Measurements from ENCODE around the gene PTPRT. TPM values are rescaled to one million over a fixed set of nuclear protein-coding genes. Genes with fewer than 3 reads are reported as not detected.

PTPRT gene
- total and polyA plus RNA-seq, 2 experiments from 2014 or later: not detected

DNA sequence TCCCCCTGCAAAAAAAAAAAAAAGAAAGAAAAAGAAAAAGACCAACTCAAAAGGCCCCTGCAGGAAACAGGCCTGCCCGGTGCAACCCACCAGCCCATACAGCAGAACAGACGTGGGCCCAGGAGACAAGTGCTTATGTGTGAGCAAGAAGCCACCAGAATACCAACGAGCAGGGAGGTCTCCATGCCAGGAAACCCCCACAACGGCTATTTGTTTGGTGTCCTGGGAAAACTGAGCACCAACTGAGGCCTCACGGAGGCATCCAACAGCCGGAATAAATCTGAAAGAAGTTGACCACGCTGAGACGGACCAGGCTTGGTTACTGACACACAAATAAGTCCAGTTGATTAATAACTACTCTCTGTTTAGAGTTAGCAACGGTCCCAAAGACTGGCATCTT, 29.7 kb downstream of the PTPRT start (continued):
- TF ChIP-seq, protein P1, sequence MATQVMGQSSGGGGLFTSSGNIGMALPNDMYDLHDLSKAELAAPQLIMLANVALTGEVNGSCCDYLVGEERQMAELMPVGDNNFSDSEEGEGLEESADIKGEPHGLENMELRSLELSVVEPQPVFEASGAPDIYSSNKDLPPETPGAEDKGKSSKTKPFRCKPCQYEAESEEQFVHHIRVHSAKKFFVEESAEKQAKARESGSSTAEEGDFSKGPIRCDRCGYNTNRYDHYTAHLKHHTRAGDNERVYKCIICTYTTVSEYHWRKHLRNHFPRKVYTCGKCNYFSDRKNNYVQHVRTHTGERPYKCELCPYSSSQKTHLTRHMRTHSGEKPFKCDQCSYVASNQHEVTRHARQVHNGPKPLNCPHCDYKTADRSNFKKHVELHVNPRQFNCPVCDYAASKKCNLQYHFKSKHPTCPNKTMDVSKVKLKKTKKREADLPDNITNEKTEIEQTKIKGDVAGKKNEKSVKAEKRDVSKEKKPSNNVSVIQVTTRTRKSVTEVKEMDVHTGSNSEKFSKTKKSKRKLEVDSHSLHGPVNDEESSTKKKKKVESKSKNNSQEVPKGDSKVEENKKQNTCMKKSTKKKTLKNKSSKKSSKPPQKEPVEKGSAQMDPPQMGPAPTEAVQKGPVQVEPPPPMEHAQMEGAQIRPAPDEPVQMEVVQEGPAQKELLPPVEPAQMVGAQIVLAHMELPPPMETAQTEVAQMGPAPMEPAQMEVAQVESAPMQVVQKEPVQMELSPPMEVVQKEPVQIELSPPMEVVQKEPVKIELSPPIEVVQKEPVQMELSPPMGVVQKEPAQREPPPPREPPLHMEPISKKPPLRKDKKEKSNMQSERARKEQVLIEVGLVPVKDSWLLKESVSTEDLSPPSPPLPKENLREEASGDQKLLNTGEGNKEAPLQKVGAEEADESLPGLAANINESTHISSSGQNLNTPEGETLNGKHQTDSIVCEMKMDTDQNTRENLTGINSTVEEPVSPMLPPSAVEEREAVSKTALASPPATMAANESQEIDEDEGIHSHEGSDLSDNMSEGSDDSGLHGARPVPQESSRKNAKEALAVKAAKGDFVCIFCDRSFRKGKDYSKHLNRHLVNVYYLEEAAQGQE (IDR thresholded peaks at IDR 0.05; ENCODE audit: unreplicated experiment): no peak
- TF ChIP-seq ZNF114 (CRISPR knock-in tag; IDR thresholded peaks at IDR 0.05) (no peak), JUNB (IDR thresholded peaks at IDR 0.05; ENCODE audit: unreplicated experiment) (no peak)

DNA sequence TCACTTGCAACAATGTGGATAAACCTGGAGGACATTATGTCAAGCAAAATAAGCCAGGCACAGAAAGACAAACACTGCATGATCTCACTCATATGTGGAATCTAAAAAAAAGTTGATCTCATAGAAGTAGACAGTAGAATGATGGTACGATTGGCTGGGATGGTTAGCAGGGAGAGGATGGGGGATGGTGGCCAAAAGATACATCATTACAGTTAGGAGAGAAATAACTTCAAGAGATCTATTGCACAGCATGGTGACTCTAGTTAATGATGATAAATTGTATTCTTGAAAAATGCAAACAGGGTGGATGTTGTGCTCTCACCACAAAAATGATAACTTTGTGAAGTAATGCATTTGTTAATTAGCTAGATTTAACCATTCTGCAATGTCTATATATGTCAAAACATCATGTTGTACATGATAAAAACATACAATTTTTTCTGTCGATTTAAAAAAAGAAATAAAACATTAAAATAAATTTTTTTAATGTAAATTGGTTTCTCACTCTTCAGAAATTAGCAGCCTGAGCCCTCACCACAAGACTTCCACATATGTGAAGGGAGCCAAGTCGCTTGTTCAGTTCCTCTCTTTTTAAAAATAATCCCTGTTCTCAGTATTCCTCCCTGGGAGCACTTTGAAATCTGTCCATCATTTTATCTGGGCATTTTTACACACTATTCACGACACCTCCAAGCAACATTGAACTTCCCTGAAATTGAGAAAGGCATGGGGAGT, 34.2 kb downstream of the PTPRT start:
- ATAC-seq: no peak
- Mint-ChIP-seq H3K36me3 (ENCODE audit: low read depth) (peaks cover 11% of the 10 kb centered on the region; the same call in 1 of the 3 replicates), H3K27me3 (ENCODE audit: insufficient read depth, low read depth, poor library complexity) (peaks cover 4% of the 10 kb centered on the region), H3K4me3 (no peak overlapping the region), H3K4me1 (no peaks in the 10 kb centered on the region), H3K9me3 (peaks cover 88% of the 10 kb centered on the region), H3K27ac (no peak overlapping the region)
- peaks cover 5% of the 10 kb centered on the region; the same call in 1 of the 2 replicates for H3K36me3 ChIP-seq (ENCODE audit: insufficient read depth)
- no peak overlapping the region for H3K4me2 ChIP-seq
- H3K27me3 ChIP-seq (ENCODE audit: insufficient read depth): no peaks in the 10 kb centered on the region
- H3K9me2 ChIP-seq (ENCODE audit: insufficient read depth): no peaks in the 10 kb centered on the region
- no peaks in the 10 kb centered on the region for H4K20me1 ChIP-seq (replicated peaks; ENCODE audit: insufficient read depth)
- no peak for DNase-seq (ENCODE audit: low spot score)
- no peak overlapping the region for H2AFZ ChIP-seq
- no peaks in the 10 kb centered on the region for H3K79me2 ChIP-seq (replicated peaks; ENCODE audit: insufficient read depth)
- no peak overlapping the region for H3K4me3 ChIP-seq
- no peaks in the 10 kb centered on the region for H3K4me1 ChIP-seq (ENCODE audit: insufficient read depth)
- H3K27ac ChIP-seq (ENCODE audit: low read depth): no peak overlapping the region
- no peaks in the 10 kb centered on the region for H3F3A ChIP-seq (replicated peaks; ENCODE audit: low read depth)
- TF ChIP-seq CREB1 (CRISPR knock-in tag; IDR thresholded peaks at IDR 0.05; ENCODE audit: low read depth): no peak
- no peak for TF ChIP-seq ZNF331 (CRISPR knock-in tag; IDR thresholded peaks at IDR 0.05; ENCODE audit: low read depth)
- TF ChIP-seq, protein P2, sequence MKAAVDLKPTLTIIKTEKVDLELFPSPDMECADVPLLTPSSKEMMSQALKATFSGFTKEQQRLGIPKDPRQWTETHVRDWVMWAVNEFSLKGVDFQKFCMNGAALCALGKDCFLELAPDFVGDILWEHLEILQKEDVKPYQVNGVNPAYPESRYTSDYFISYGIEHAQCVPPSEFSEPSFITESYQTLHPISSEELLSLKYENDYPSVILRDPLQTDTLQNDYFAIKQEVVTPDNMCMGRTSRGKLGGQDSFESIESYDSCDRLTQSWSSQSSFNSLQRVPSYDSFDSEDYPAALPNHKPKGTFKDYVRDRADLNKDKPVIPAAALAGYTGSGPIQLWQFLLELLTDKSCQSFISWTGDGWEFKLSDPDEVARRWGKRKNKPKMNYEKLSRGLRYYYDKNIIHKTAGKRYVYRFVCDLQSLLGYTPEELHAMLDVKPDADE (IDR thresholded peaks at IDR 0.05): no peak
- TF ChIP-seq, protein P3, sequence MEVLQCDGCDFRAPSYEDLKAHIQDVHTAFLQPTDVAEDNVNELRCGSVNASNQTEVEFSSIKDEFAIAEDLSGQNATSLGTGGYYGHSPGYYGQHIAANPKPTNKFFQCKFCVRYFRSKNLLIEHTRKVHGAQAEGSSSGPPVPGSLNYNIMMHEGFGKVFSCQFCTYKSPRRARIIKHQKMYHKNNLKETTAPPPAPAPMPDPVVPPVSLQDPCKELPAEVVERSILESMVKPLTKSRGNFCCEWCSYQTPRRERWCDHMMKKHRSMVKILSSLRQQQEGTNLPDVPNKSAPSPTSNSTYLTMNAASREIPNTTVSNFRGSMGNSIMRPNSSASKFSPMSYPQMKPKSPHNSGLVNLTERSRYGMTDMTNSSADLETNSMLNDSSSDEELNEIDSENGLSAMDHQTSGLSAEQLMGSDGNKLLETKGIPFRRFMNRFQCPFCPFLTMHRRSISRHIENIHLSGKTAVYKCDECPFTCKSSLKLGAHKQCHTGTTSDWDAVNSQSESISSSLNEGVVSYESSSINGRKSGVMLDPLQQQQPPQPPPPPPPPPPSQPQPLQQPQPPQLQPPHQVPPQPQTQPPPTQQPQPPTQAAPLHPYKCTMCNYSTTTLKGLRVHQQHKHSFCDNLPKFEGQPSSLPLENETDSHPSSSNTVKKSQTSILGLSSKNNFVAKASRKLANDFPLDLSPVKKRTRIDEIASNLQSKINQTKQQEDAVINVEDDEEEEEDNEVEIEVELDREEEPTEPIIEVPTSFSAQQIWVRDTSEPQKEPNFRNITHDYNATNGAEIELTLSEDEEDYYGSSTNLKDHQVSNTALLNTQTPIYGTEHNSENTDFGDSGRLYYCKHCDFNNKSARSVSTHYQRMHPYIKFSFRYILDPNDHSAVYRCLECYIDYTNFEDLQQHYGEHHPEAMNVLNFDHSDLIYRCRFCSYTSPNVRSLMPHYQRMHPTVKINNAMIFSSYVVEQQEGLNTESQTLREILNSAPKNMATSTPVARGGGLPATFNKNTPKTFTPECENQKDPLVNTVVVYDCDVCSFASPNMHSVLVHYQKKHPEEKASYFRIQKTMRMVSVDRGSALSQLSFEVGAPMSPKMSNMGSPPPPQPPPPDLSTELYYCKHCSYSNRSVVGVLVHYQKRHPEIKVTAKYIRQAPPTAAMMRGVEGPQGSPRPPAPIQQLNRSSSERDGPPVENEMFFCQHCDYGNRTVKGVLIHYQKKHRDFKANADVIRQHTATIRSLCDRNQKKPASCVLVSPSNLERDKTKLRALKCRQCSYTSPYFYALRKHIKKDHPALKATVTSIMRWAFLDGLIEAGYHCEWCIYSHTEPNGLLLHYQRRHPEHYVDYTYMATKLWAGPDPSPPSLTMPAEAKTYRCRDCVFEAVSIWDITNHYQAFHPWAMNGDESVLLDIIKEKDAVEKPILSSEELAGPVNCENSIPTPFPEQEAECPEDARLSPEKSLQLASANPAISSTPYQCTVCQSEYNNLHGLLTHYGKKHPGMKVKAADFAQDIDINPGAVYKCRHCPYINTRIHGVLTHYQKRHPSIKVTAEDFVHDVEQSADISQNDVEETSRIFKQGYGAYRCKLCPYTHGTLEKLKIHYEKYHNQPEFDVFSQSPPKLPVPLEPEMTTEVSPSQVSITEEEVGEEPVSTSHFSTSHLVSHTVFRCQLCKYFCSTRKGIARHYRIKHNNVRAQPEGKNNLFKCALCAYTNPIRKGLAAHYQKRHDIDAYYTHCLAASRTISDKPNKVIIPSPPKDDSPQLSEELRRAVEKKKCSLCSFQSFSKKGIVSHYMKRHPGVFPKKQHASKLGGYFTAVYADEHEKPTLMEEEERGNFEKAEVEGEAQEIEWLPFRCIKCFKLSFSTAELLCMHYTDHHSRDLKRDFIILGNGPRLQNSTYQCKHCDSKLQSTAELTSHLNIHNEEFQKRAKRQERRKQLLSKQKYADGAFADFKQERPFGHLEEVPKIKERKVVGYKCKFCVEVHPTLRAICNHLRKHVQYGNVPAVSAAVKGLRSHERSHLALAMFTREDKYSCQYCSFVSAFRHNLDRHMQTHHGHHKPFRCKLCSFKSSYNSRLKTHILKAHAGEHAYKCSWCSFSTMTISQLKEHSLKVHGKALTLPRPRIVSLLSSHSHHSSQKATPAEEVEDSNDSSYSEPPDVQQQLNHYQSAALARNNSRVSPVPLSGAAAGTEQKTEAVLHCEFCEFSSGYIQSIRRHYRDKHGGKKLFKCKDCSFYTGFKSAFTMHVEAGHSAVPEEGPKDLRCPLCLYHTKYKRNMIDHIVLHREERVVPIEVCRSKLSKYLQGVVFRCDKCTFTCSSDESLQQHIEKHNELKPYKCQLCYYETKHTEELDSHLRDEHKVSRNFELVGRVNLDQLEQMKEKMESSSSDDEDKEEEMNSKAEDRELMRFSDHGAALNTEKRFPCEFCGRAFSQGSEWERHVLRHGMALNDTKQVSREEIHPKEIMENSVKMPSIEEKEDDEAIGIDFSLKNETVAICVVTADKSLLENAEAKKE (CRISPR knock-in tag; IDR thresholded peaks at IDR 0.05): no peak
- no peak for TF ChIP-seq NANOG (IDR thresholded peaks at IDR 0.05; ENCODE audit: borderline replicate concordance)
- no peak for TF ChIP-seq STAT1 (IDR thresholded peaks at IDR 0.05; ENCODE audit: unreplicated experiment)
- TF ChIP-seq POLR2AphosphoS5 (IDR thresholded peaks at IDR 0.05; ENCODE audit: low read depth): no peak
- TF ChIP-seq EZH2 (IDR thresholded peaks at IDR 0.05; ENCODE audit: low read depth, unreplicated experiment): no peak
- TF ChIP-seq, protein P4, sequence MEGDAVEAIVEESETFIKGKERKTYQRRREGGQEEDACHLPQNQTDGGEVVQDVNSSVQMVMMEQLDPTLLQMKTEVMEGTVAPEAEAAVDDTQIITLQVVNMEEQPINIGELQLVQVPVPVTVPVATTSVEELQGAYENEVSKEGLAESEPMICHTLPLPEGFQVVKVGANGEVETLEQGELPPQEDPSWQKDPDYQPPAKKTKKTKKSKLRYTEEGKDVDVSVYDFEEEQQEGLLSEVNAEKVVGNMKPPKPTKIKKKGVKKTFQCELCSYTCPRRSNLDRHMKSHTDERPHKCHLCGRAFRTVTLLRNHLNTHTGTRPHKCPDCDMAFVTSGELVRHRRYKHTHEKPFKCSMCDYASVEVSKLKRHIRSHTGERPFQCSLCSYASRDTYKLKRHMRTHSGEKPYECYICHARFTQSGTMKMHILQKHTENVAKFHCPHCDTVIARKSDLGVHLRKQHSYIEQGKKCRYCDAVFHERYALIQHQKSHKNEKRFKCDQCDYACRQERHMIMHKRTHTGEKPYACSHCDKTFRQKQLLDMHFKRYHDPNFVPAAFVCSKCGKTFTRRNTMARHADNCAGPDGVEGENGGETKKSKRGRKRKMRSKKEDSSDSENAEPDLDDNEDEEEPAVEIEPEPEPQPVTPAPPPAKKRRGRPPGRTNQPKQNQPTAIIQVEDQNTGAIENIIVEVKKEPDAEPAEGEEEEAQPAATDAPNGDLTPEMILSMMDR (conservative IDR thresholded peaks at IDR 0.05; ENCODE audit: low read depth in 2 of 2): no peak
- no peak for TF ChIP-seq ZNF114 (CRISPR knock-in tag; IDR thresholded peaks at IDR 0.05)
